HFF-Myc (cell line): Measurements from ENCODE around the gene ADD3.

Experiments
- DNase-seq: peaks from one replicate; pipeline ENCODE4 v3.0.0-alpha.2; 2011; ENCODE audit warnings: low read depth; ENCODE audit errors: extremely low read depth
- H3K4me3 ChIP-seq: replicated peaks from 2 replicates; pipeline ENCODE4 v1.5.1; 2011; ENCODE audit warnings: low read depth, mild to moderate bottlenecking, control low read depth, low read length
- CTCF ChIP-seq: IDR thresholded peaks from 2 replicates; pipeline ENCODE4 v1.5.1; 2012; ENCODE audit warnings: mild to moderate bottlenecking, low read depth, low read length, control low read depth; ENCODE audit errors: missing control alignments

Gene ADD3

DNA sequence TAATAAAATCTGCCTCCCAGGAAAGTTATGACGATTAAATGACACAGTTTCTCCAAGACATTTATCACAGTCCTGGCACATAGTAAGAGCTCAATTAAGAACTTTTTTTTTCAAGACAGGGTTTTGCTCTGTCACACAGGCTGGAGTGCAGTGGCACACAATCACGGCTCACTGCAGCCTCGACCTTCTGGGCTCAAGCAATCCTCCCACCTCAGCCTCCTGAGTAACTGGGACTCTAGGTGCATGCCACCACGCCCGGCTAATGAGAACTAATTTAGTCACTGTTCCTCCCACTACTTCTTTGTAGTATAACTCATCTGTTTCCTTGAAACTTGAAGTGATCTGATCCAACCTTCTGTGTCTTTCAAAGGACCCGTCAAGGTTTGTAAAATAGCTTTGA lies 157.5 kb downstream of the ADD3 start:
- DNase-seq = no peak
- no peak for TF ChIP-seq CTCF
- no peak overlapping the region for H3K4me3 ChIP-seq

GRCh38 chr10:110167149-110167548 lies 159.4 kb downstream of the ADD3 start:
- TF ChIP-seq CTCF = no peak
- H3K4me3 ChIP-seq = no peak overlapping the region
- DNase-seq = no peak

DNA sequence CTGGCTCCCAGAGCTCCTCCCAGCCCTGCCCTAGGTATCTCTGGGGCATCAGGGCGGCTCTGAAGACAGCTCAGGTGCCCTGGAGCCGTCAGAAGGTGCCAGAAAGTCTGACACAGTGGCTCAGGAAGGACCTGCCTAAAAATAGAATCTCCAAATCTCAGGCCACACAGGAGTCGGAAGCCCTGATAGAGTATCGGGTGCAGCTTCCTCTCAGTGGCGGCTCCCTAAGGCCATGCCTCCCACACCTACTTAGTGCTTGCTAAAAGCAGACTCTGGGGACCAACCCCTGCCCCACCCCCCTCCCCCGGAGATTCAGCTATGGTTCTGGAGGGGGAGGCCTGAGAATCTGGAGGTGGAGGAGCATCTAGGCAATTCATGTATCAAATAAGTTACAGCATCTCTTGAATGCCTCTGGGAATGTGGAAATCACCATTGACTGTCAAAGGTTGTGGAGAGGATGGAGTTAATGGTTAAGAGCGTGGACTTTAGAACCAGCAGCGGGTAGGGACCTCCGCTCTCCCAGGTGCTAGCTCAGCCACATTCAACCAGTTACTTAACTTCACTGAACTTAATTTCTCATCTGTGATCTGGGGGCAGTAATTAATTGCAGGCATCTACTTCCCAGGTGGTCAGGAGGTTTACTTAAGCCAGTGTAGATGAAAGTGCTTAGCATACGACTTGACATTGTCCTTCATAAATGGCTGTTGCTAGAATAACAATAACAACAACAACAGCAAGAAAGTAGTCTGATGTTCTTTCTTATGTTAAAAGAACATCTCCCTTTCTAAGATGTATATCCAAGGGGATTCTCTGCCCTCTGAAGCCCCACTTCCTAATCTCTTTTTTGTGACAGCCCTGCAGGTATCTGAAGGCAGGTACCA lies 161.1 kb downstream of the ADD3 start:
- no peak overlapping the region for H3K4me3 ChIP-seq
- TF ChIP-seq CTCF = no peak
- DNase-seq = no peak

DNA sequence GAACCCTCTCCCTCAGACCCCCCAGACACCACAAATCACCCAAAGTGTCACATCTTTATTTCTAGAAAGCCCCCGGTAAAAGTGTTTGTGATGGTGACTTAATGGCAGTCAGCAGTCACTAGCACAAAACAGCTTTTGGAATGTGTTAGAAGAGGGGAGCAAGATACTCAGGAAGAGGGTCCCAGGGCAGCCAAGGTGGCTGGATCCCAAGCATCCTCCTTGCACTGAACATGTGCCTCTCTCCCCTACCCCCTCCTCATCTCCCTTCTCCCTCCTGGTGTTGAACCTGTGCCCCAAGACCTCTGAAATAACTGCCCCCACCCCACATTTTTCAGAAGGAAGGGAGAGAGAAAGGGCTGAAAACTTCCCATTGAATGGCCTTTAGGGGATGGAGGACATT lies 161.8 kb downstream of the ADD3 start:
- TF ChIP-seq CTCF = no peak
- DNase-seq = no peak
- H3K4me3 ChIP-seq = no peak overlapping the region

DNA sequence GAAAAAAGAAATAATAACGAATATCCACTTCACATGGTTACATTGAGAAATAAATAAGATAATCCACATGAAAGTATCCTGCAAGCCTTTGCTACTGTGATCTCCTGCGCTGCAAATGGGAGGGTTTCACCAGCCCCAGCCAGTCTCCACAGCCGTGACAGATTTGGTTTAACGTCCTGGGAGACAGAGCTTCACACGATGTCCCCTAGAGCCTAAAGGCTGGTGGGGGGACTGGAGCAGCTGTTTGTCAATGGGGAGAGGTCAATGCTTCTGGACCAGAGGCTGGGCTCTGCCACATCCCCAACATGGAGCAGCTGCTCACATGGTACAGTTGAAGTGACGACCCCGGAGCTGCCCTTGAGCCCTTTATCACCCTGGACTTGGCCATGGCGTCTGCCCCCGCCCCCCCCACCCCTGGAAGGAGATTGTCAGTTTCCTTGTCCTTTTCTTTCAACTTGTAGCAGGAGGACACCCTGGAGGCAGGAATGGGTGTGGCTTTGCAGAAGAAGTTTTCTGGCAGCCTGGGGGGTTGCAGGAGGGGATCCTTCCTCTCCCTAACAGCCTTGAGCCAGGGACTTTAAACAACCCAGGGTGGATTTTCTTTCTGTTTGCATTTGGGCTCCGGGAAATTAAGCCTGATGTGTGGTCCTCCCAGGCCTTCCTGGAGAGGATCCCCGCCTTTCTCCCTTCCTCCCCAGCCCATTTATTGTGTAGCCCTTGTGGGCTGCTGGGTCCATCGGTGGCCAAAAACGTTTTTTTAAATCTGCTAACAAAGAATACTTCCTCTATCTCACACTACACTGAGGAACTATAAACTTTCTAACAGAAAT lies 162.6 kb downstream of the ADD3 start:
- no peak for TF ChIP-seq CTCF
- H3K4me3 ChIP-seq = no peak overlapping the region
- DNase-seq = no peak

GRCh38 chr10:110171032-110171431 lies 163.2 kb downstream of the ADD3 start:
- H3K4me3 ChIP-seq = no peak overlapping the region
- no peak for DNase-seq
- no peak for TF ChIP-seq CTCF
